Stimulated activated naive B cell treated with anti-CD40 and anti-IgM and Interleukin-4, amounts not matched to agents 10 μg/mL and 1 μg/mL and 100 μg/mL, for 72 hours (primary cell): ENCODE measurements around the gene SLC25A12.
A peak's percentile ranks its signal among the peaks of the same experiment; 100 is the strongest.
"Not testable (repeated sequence)": the region's sequence is repeated elsewhere in the genome, so short reads cannot be mapped to it uniquely, and the experiment has no call there.

ENCODE experiments used
- ATAC-seq, 2 donors: fragments of 150-1000 bp; cut with Tn5 transposase; replicated peaks; 2 replicates each; pipeline ENCODE4 v1.10.0; 2021; ENCODE audit warnings: moderate library complexity in 1 of 2
- DNase-seq: peaks from one replicate; pipeline ENCODE4 v3.0.0; 2021
- H3K27ac Mint-ChIP-seq: one replicate; pipeline ENCODE4 v1.8.0; 2022; ENCODE audit warnings: mild to moderate bottlenecking, mixed read lengths
- H3K27me3 Mint-ChIP-seq, 2 donors: one replicate each; pipeline ENCODE4 v1.8.0; 2022; ENCODE audit warnings: mixed read lengths in 2 of 2
- H3K36me3 Mint-ChIP-seq, 2 donors: one replicate each; pipeline ENCODE4 v1.8.0; 2022; ENCODE audit warnings: mixed read lengths in 2 of 2, mild to moderate bottlenecking in 1 of 2
- H3K4me1 Mint-ChIP-seq, 2 donors: one replicate each; pipeline ENCODE4 v1.8.0; 2022; ENCODE audit warnings: mixed read lengths in 2 of 2, mild to moderate bottlenecking in 1 of 2
- H3K4me3 Mint-ChIP-seq, 2 donors: one replicate each; pipeline ENCODE4 v1.8.0; 2022; ENCODE audit warnings: mild to moderate bottlenecking in 2 of 2, mixed read lengths in 2 of 2, moderate library complexity in 1 of 2
- H3K9me3 Mint-ChIP-seq, 2 donors: one replicate each; pipeline ENCODE4 v1.8.0; 2022; ENCODE audit warnings: mixed read lengths in 2 of 2, mild to moderate bottlenecking in 1 of 2

Gene SLC25A12

DNA sequence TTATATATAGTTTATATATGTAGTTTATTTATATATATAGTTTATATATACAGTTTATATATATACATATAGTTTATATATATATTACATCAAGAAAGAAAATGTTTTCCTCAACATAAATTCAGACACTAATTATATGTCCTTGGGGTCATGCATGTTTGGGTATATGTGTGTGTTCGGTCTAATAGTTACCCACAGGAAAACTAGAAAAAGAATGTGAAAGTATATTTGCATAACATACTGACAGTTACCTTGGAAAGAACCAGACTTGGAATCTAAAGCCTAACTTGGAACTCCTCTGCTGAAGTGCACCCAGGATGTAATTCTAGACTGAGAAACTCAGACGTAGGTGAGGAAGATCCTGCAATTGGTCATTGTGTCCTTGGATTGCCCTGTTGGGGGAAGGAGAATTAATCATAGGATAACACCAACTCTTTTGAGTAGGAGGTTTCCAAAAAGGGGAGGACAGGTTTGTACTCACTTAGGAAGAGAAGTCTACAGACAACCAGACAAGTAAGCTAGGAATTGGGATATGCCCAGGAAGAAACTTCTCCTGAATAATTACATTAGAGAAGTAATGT lies 8.9 kb upstream of the SLC25A12 start:
- DNase-seq, result no peak
- H3K4me3 Mint-ChIP-seq, result no peak overlapping the region
- no peaks in the 10 kb centered on the region for H3K9me3 Mint-ChIP-seq
- no peak for ATAC-seq
- H3K4me1 Mint-ChIP-seq, result peaks cover 5% of the 10 kb centered on the region in 2 donors
- H3K36me3 Mint-ChIP-seq, result no peaks in the 10 kb centered on the region
- no peaks in the 10 kb centered on the region for H3K27me3 Mint-ChIP-seq
- no peak overlapping the region for H3K27ac Mint-ChIP-seq

DNA sequence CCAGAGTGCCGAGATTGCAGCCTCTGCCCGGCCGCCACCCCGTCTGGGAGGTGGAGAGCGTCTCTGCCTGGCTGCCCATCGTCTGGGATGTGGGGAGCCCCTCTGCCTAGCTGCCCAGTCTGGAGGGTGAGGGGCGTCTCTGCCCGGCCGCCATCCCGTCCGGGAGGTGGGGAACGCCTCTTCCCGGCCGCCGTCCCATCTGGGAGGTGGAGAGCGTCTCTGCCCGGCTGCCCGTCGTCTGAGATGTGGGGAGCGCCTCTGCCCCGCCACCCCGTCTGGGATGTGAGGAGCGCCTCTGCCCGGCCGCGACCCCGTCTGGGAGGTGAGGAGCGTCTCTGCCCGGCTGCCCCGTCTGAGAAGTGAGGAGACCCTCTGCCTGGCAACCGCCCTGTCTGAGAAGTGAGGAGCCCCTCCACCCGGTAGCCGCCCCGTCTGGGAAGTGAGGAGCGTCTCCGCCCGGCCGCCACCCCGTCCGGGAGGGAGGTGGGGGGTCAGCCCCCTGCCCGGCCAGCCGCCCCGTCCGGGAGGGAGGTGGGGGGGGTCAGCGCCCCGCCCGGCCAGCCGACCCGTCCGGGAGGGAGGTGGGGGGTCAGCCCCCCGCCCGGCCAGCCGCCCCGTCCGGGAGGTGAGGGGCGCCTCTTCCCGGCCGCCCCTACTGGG lies 5.7 kb upstream of the SLC25A12 start:
- ATAC-seq, H3K27ac Mint-ChIP-seq: not testable (repeated sequence)

DNA sequence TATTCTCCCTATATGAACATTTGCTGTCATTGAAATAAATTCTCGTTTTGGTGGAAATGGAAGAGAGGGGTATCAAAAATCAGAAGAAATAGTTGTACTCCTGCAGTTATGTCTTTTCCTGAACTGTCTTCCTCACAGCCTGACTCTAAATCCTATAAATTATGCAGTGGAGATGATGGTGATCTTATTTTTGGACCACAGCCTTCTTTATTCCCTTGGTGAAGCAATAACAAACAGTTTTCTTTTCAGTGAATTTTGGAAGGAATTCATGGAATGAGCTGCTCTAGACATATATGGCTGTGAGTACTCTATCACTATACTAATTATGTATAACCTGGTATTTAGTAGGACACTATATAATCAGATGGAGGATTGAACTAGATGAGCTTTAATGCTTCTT lies 1.7 kb upstream of the SLC25A12 start:
- no peak overlapping the region for H3K27ac Mint-ChIP-seq
- H3K4me1 Mint-ChIP-seq, result peaks cover 4 to 25% of the 10 kb centered on the region in 2 donors
- no peaks in the 10 kb centered on the region for H3K27me3 Mint-ChIP-seq
- no peaks in the 10 kb centered on the region for H3K9me3 Mint-ChIP-seq
- no peak for ATAC-seq
- H3K4me3 Mint-ChIP-seq, result no peak overlapping the region
- no peak for DNase-seq
- peaks cover 3 to 9% of the 10 kb centered on the region in 2 donors for H3K36me3 Mint-ChIP-seq

More for the DNA sequence above, 5.7 kb upstream of the SLC25A12 start:
- not testable (repeated sequence) for H3K4me3 Mint-ChIP-seq, DNase-seq, H3K9me3 Mint-ChIP-seq, H3K27me3 Mint-ChIP-seq, H3K4me1 Mint-ChIP-seq, H3K36me3 Mint-ChIP-seq

DNA sequence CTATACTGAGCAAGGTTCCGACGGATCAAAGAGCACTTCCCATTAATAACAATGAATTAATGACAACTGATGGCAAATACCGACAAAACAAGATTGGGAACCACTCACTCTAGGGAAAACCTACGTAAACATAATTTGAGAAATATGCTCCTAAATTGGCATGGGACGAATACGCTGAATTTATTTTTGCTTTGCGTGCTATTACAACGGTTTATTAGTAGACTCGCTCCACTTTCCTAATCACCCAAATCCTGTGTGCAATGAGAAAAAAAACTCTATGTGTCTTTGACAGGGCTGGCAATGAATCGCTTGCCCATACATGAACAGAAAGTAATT lies 536 bp upstream of the SLC25A12 start:
- Mint-ChIP-seq H3K27me3 (no peaks in the 10 kb centered on the region), H3K4me1 (peaks cover 5 to 25% of the 10 kb centered on the region in 2 donors), H3K4me3 (peak overlapping the region; percentile 90 to 99), H3K27ac (peak overlapping the region; percentile 85), H3K9me3 (no peaks in the 10 kb centered on the region), H3K36me3 (peaks cover 3 to 20% of the 10 kb centered on the region in 2 donors)
- ATAC-seq (no peak), DNase-seq (no peak)

DNA sequence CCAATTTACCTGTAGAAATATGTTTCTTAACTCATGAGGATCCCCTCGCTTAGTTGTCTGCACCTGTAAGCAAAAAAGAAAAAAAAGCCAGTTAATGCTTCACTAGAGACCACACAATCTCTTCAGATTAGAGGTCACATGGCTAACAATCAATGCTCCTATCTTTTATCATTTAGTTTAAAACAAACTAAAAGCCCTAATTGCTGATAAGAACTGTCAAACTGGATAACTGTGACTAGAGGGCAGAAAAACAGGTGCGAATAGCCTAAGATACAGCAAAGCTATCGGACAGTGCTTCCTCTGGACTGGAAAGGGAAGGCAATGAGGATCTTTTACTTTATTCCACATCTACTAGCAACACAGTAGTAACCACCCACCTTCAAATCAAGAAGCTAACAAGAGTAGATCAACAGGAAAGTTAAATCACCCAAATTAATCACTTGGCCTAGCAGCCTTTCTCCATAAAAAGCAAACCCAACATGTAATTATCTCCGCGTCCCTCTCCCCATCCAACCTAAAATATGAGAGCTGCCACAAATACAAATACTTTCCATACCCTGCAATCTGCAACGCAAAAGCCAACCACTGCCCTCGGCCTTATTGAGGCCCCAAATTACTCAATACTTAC lies 734 bp downstream of the SLC25A12 start:
- Mint-ChIP-seq H3K4me3 (peak overlapping the region; percentile 90 to 99), H3K36me3 (peaks cover 7 to 26% of the 10 kb centered on the region in 2 donors), H3K27ac (peak overlapping the region; percentile 85), H3K9me3 (no peaks in the 10 kb centered on the region), H3K4me1 (peaks cover 5 to 25% of the 10 kb centered on the region in 2 donors), H3K27me3 (no peaks in the 10 kb centered on the region)
- ATAC-seq (no peak), DNase-seq (no peak)

DNA sequence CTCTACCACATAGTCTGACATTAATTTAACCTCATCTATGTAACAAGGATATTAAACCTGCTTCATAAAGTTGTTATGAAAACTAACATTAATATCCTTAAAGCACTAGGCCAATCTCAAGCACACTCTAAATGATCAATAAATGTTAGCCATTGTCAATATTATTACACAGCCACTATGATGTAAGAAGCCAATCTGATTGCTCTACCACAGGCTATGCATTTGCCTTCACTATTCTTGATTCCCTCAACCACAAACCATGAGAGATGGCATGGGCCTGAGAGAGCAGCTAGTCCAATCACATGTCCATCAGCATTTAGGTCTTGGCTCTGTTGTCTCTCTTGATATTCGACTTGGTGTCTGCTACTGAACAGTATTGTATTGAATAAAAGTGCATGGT lies 4.2 kb downstream of the SLC25A12 start:
- no peaks in the 10 kb centered on the region for H3K9me3 Mint-ChIP-seq
- H3K36me3 Mint-ChIP-seq, result peaks cover 16 to 35% of the 10 kb centered on the region in 2 donors
- H3K27me3 Mint-ChIP-seq, result no peaks in the 10 kb centered on the region
- ATAC-seq, result no peak
- H3K4me1 Mint-ChIP-seq, result peaks cover 5 to 28% of the 10 kb centered on the region in 2 donors
- no peak for DNase-seq
- H3K4me3 Mint-ChIP-seq, result no peak overlapping the region
- no peak overlapping the region for H3K27ac Mint-ChIP-seq

DNA sequence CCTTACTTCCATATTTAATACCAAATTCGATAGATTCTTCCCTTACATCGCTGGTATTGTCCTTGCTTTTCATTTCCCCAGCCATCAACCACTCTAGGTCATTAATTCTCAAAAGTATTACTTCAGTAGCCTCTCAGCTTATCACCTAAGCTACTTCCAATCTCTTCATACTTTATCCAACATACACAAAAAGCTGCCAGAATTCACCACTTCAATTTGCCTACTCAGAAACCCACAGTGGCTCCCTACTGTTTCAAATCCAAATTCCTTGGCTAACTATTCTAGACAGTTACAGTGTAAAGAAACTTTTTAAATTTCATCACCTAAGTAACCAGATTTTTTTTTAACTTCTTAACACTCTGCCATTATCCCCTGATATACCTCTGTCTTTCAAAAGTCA lies 4.7 kb downstream of the SLC25A12 start:
- ATAC-seq, result no peak
- DNase-seq, result no peak
- peaks cover 5 to 25% of the 10 kb centered on the region in 2 donors for H3K4me1 Mint-ChIP-seq
- H3K27me3 Mint-ChIP-seq, result no peaks in the 10 kb centered on the region
- H3K4me3 Mint-ChIP-seq, result no peak overlapping the region
- H3K27ac Mint-ChIP-seq, result no peak overlapping the region
- no peaks in the 10 kb centered on the region for H3K9me3 Mint-ChIP-seq
- peaks cover 19 to 35% of the 10 kb centered on the region in 2 donors for H3K36me3 Mint-ChIP-seq

DNA sequence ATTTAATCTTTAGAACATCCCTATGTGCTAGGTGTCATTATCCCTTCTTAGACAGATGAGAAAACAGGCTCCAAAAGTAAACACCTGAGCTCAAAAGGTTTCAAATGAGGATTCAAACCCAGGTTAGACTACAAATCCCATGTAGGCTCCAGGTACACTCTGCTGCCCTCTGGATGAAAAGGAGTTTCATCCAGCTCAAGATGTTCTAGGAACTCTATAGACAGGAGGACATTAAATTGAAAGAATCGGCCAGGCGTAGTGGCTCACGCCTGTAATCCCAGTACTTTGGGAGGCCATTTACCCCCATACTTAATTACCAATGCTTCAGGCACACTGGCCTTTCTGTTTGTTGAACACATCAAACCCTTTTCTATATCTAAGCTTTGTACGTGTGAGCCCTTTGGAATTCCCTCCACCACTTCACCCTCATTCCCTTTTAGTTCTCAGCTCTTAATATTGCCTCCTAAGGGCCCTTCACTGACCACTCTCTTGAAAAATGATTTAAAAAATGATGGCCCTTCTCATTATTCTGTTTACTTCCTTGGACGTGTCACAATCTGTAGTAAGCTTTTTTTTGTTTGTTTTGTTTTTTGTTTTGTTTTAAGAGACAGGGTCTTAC lies 10.7 kb downstream of the SLC25A12 start:
- Mint-ChIP-seq H3K27ac (no peak overlapping the region), H3K4me3 (no peak overlapping the region), H3K27me3 (no peaks in the 10 kb centered on the region), H3K4me1 (peaks cover 6 to 10% of the 10 kb centered on the region in 2 donors), H3K9me3 (no peaks in the 10 kb centered on the region), H3K36me3 (peaks cover 14 to 17% of the 10 kb centered on the region in 2 donors)
- no peak for ATAC-seq
- no peak for DNase-seq

DNA sequence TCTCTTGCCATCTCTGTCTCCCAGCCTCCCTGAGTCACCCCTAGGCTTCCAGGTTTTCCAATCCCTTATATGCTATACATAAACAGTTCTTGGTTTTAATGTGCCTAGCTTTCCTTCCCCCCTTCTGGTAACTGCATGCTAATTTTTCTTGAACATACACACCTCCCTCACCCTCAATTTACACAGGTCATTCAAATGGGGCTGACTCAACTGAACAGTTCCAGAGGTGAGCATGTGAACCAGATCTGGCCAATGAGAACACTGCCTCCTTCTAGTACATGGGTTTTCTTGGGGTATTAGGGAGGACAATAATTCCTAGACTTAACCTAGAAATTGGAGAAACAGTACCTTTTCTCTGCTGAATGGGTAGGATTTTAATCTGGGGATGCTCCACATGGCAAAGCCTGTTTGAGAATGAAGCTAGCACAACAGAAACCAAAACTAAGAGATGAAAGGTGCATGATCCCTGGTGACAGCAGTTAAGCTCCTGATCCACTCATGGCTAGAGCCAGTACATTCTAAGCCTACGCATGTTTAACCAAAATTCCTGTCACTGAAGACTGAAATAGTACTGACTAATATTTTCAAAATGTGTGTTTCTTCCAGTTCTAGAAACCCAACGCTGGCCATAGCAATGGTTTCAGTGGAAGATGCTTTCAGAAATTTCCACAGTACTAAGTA lies 11.8 kb downstream of the SLC25A12 start:
- Mint-ChIP-seq H3K4me1 (peaks cover 7% of the 10 kb centered on the region in 2 donors), H3K36me3 (peaks cover 6 to 13% of the 10 kb centered on the region in 2 donors), H3K4me3 (no peak overlapping the region), H3K27me3 (no peaks in the 10 kb centered on the region), H3K9me3 (no peaks in the 10 kb centered on the region), H3K27ac (no peak overlapping the region)
- DNase-seq (no peak), ATAC-seq (no peak)

DNA sequence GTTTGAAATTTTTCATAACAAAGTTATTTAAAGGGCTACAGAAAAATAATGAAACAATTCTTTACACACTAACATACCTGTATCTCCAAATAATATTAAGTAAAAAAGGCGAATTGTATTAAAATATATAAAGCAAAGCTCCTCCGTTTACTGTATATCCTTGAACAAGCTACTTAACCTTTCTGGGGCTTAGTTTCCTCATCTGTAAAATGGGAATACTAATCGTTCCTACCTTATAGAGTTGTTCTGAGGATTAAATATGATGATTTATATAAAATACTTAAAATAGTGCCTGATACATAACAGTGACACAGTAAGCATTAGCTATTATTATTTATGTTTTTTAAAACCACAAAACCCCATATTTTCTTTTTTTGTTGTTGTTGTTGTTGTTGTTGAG lies 13.3 kb downstream of the SLC25A12 start:
- Mint-ChIP-seq H3K27me3 (no peaks in the 10 kb centered on the region), H3K36me3 (peaks cover 6 to 12% of the 10 kb centered on the region in 2 donors), H3K4me1 (peaks cover 7% of the 10 kb centered on the region in 2 donors), H3K4me3 (no peak overlapping the region), H3K27ac (no peak overlapping the region), H3K9me3 (no peaks in the 10 kb centered on the region)
- DNase-seq (no peak), ATAC-seq (no peak)

DNA sequence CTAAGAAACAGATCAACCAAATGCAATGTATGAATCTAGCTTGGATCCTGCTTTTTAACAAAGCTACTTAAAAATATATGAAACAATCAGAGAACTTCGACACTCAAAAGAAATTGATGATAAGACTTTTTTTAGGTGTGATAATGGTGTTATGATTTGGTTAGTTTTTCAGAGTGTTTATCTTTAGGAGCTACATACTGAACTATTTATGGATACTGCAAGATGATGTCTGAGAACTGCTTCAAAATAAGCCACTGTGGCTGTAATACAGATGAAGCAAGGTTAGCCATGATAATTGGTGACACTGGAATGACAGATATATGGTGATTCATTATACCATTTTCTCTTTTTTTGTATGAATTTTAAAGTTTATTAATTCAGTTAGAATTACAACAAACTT lies 14.2 kb downstream of the SLC25A12 start:
- H3K4me3 Mint-ChIP-seq, result no peak overlapping the region
- H3K27ac Mint-ChIP-seq, result no peak overlapping the region
- no peaks in the 10 kb centered on the region for H3K27me3 Mint-ChIP-seq
- peaks cover 3 to 4% of the 10 kb centered on the region in 2 donors for H3K9me3 Mint-ChIP-seq
- H3K4me1 Mint-ChIP-seq, result peaks cover 7% of the 10 kb centered on the region in 2 donors
- DNase-seq, result no peak
- no peak for ATAC-seq
- H3K36me3 Mint-ChIP-seq, result peaks cover 13 to 16% of the 10 kb centered on the region in 2 donors

DNA sequence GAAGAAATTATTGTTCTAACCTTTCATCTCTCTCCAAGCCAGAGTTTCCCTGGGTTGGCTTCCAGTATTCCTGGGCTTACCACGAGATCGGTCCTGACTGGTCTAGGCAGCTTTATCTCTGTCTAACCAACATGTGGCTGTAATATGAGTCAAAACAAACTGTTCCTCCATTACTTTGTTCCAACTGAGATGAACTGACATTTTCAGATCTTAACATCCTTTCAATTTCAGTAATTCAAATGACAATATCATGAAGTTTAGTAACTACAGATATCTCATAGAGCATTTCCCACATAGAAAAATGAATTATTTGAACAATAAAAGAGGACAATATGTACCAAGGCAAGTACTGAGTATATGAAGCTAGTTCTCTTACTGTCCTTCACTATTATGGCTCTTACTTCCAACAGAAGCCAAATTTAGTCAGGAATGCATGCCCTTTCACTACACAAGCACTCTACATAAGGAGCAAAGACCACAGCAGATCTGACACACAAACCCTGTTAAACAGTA lies 15.5 kb downstream of the SLC25A12 start:
- Mint-ChIP-seq H3K27ac (no peak overlapping the region), H3K4me3 (no peak overlapping the region), H3K4me1 (peaks cover 7% of the 10 kb centered on the region in 2 donors), H3K36me3 (peaks cover 19% of the 10 kb centered on the region in 2 donors), H3K9me3 (peaks cover 3 to 4% of the 10 kb centered on the region in 2 donors), H3K27me3 (no peaks in the 10 kb centered on the region)
- DNase-seq, result no peak
- no peak for ATAC-seq

DNA sequence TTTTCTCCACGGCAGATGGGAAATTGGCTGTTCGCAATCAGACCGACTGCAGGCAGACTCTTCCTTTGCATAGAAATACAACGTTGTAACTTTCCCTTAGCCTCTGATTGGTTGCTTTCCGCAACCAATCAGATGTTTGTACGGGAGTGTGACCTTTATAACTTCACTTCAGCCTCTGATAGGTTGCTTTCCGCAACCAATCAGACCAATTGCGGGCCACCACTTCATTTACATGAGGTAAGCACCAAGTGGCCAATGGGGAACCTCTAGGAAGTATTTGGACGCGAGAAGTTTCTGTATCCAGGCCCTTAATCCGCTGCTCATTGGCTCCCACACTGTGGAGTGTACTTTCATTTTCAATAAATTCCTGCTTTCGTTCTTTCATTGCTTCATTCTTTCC lies 19.1 kb downstream of the SLC25A12 start:
- ATAC-seq (no peak), DNase-seq (no peak)
- Mint-ChIP-seq H3K27me3 (no peaks in the 10 kb centered on the region), H3K4me1 (peaks cover 5 to 17% of the 10 kb centered on the region in 2 donors), H3K36me3 (peaks cover 29 to 35% of the 10 kb centered on the region in 2 donors), H3K27ac (no peak overlapping the region), H3K9me3 (peaks cover 4 to 5% of the 10 kb centered on the region in 2 donors), H3K4me3 (no peak overlapping the region)

DNA sequence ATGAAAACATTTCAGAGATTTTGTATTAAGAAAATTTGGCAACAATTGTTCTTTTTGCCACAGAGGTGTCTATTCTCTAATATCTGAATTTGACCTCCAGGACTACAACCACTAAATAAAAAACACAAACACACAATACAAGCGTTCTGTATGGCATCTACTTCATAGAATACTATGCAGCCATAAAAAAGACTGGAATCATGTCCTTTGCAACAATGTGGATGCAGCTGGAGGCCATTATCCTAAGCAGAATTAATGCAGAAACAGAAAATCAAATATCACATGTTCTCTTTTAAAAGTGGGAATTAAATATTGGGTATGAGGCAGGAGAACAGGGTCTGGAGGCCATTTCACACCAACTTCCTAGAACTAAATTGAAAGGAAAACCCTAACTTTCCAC lies 19.5 kb downstream of the SLC25A12 start:
- Mint-ChIP-seq H3K4me3 (no peak overlapping the region), H3K4me1 (peaks cover 5 to 17% of the 10 kb centered on the region in 2 donors), H3K9me3 (peaks cover 4 to 5% of the 10 kb centered on the region in 2 donors), H3K27me3 (no peaks in the 10 kb centered on the region), H3K36me3 (peaks cover 29 to 35% of the 10 kb centered on the region in 2 donors), H3K27ac (no peak overlapping the region)
- DNase-seq (no peak), ATAC-seq (no peak)
